HEK293T (cell line): ENCODE results near the gene GATB.

ENCODE experiments used
- BHLHE40 ChIP-seq: fragments of 450-650 bp; IDR thresholded peaks from 2 replicates; pipeline ENCODE4 v1.6.1; 2016; ENCODE audit warnings: mild to moderate bottlenecking, moderate library complexity, borderline replicate concordance
- ELF4 ChIP-seq: fragments of 450-650 bp; IDR thresholded peaks from 2 replicates; pipeline ENCODE4 v1.6.1; 2017; ENCODE audit warnings: antibody characterized with exemption
- FOXA1 ChIP-seq: fragments of 450-650 bp; IDR thresholded peaks from 2 replicates; pipeline ENCODE4 v1.6.1; 2016; ENCODE audit warnings: mild to moderate bottlenecking
- FOXM1 ChIP-seq: fragments of 450-650 bp; IDR thresholded peaks from 2 replicates; pipeline ENCODE4 v1.6.1; 2017; ENCODE audit warnings: mild to moderate bottlenecking, borderline replicate concordance
- L3MBTL2 ChIP-seq: fragments of 450-650 bp; conservative IDR thresholded peaks from 2 replicates; pipeline ENCODE4 v1.6.1; 2016; ENCODE audit warnings: mild to moderate bottlenecking
- PKNOX1 ChIP-seq: fragments of 450-650 bp; IDR thresholded peaks from 2 replicates; pipeline ENCODE4 v1.6.1; 2016
- SP1 ChIP-seq: fragments of 450-650 bp; IDR thresholded peaks from 2 replicates; pipeline ENCODE4 v1.6.1; 2017
- SUZ12 ChIP-seq: fragments of 450-650 bp; IDR thresholded peaks from 2 replicates; pipeline ENCODE4 v1.6.1; 2016; ENCODE audit warnings: mild to moderate bottlenecking
- ZNF384 ChIP-seq: fragments of 450-650 bp; IDR thresholded peaks from 2 replicates; pipeline ENCODE4 v1.6.1; 2016

- no peak for TF ChIP-seq SP1
- TF ChIP-seq FOXA1, result no peak
- no peak for TF ChIP-seq FOXM1
- no peak for TF ChIP-seq BHLHE40
- no peak for TF ChIP-seq L3MBTL2
- no peak for TF ChIP-seq PKNOX1
- TF ChIP-seq SUZ12, result no peak
- TF ChIP-seq ZNF384, result no peak
- TF ChIP-seq ELF4, result no peak
These were observed 8.0 kb upstream of the GATB start for GRCh38 chr4:151768835-151769234.
